Sigmoid colon (tissue), 7 donors: ENCODE results near the gene CPSF4L. TPM values are rescaled to one million over a fixed set of nuclear protein-coding genes. Genes with fewer than 3 reads are reported as not detected.
A peak's percentile ranks its signal among the peaks of the same experiment; 100 is the strongest.

ENCODE experiments used
- DNase-seq: peaks from one replicate; pipeline ENCODE4 v3.0.0-alpha.2; 2019
- H3K27ac ChIP-seq, 4 donors: fragments of 200-600 bp; sonication (generic); one replicate each; pipeline ENCODE4 v1.5.1; 2016 to 2019; ENCODE audit warnings: mild to moderate bottlenecking in 1 of 4
- H3K27me3 ChIP-seq, 3 donors: fragments of 200-600 bp; sonication (generic); one replicate each; pipeline ENCODE4 v1.5.1; 2019; ENCODE audit warnings: mild to moderate bottlenecking in 1 of 3
- H3K36me3 ChIP-seq, 4 donors: fragments of 200-600 bp; sonication (generic); one replicate each; pipeline ENCODE4 v1.5.1; 2016 to 2019
- H3K4me1 ChIP-seq, 4 donors: fragments of 200-600 bp; sonication (generic); one replicate each; pipeline ENCODE4 v1.5.1; 2017 to 2019
- H3K4me3 ChIP-seq, 4 donors: fragments of 200-600 bp; sonication (generic); one replicate each; pipeline ENCODE4 v1.5.1; 2017 to 2019; ENCODE audit warnings: mild to moderate bottlenecking in 2 of 4, moderate library complexity in 1 of 4
- H3K9me3 ChIP-seq, 4 donors: fragments of 200-600 bp in 3 of 4; sonication (generic) in 3 of 4; one replicate each; pipeline versions ENCODE4 v1.5.1 to v1.6.1; 2013 to 2019
- CTCF ChIP-seq, 4 experiments: fragments of 450-650 bp in 3 of 4; fragments of 200-600 bp in 1 of 4; IDR thresholded peaks; one replicate each; pipeline ENCODE4 v1.5.1; 2016 to 2019; ENCODE audit warnings: antibody characterized with exemption in 4 of 4, mild to moderate bottlenecking in 3 of 4, moderate library complexity in 2 of 4
- EP300 ChIP-seq, 4 donors: sonication (generic); formaldehyde crosslinking; IDR thresholded peaks; one replicate each; pipeline ENCODE4 v1.6.1; 2017; ENCODE audit warnings: antibody characterized with exemption in 4 of 4
- POLR2A ChIP-seq, 2 donors: fragments of 450-650 bp; IDR thresholded peaks; one replicate each; pipeline ENCODE4 v1.6.1; 2016; ENCODE audit warnings: antibody characterized with exemption in 2 of 2, mild to moderate bottlenecking in 2 of 2, moderate library complexity in 2 of 2
- POLR2AphosphoS5 ChIP-seq, 4 donors: sonication (generic); formaldehyde crosslinking; IDR thresholded peaks; one replicate each; pipeline ENCODE4 v1.6.1; 2017; ENCODE audit warnings: antibody characterized with exemption in 4 of 4
- WGBS, 2 donors: extraction: QIAGEN DNeasy Blood & Tissue Kit; methylation state at CpG; one replicate each; pipeline ENCODE4 v1.1.7; 2013; 5-methylcytosine and 5-hydroxymethylcytosine counted together
- intact Hi-C: fragments of 100-400 bp; cut with DNase I; formaldehyde crosslinking; loops from one replicate; pipeline ENCODE4 v1.15.1; 2023
- polyA plus RNA-seq, 3 donors: library from polyadenylated mRNA; stranded (reverse); fragments of 200-250 nt; gene quantifications; one replicate each; pipeline ENCODE4 v1.2.3, GENCODE V29; 2013
- total RNA-seq, 4 donors: library from RNA; depleted of rRNA; stranded (reverse); fragments of >200 nt; gene quantifications; one replicate each; pipeline ENCODE4 v1.1.0, GENCODE V29; 2016
- donor health status: healthy with polysubstance abuse.
- donor health status: Bipolar disorder and iron deficiency.
- donor health status: healthy.

The CPSF4L gene
- total and polyA plus RNA-seq, 7 donors = not detected

GRCh38 chr17:73290399-73291259 lies 28.9 kb upstream of the CPSF4L start:
- no peak overlapping the region for H3K4me3 ChIP-seq
- intact Hi-C loops = loop anchor here (2.0 kb wide), 1 partner anchor 14 kb away; no protein-coding TSS in a partner anchor
- whole genome bisulfite sequencing, 2 donors = 58 to 76% methylated on average over 16 of the region's 16 CpGs
- H3K27me3 ChIP-seq = no peaks in the 10 kb centered on the region
- no peak for TF ChIP-seq CTCF (IDR thresholded peaks at IDR 0.05)
- no peak for TF ChIP-seq POLR2A (IDR thresholded peaks at IDR 0.05)
- no peak for TF ChIP-seq EP300 (IDR thresholded peaks at IDR 0.05)
- TF ChIP-seq POLR2AphosphoS5 (IDR thresholded peaks at IDR 0.05) = no peak
- DNase-seq = no peak
- peaks cover 0 to 100% (median 99%) of the 10 kb centered on the region in 4 donors for H3K4me1 ChIP-seq
- H3K9me3 ChIP-seq = no peaks in the 10 kb centered on the region
- peaks cover 0 to 9% (median 6%) of the 10 kb centered on the region in 4 donors for H3K36me3 ChIP-seq
- H3K27ac ChIP-seq = peak overlapping the region; percentile 76 to 100 (median 86)

- intact Hi-C loops = loop anchor here (2.0 kb wide), 1 partner anchor 15 kb away; no protein-coding TSS in a partner anchor
- H3K4me1 ChIP-seq = peaks cover 0 to 100% (median 100%) of the 10 kb centered on the region in 4 donors
Measured at GRCh38 chr17:73289549-73290254, 28.0 kb upstream of the CPSF4L start.

GRCh38 chr17:73288534-73289302 lies 27.0 kb upstream of the CPSF4L start:
- 13 to 61% methylated on average over 19 of the region's 19 CpGs for WGBS, 2 donors
- DNase-seq = peak; percentile 86
- intact Hi-C loops = no loop called here

More at GRCh38 chr17:73289549-73290254, 28.0 kb upstream of the CPSF4L start:
- peak overlapping the region; percentile 76 to 100 (median 86) for H3K27ac ChIP-seq
- no peaks in the 10 kb centered on the region for H3K27me3 ChIP-seq
- no peaks in the 10 kb centered on the region for H3K9me3 ChIP-seq
- no peak for DNase-seq
- WGBS, 2 donors = 40 to 72% methylated on average over 7 of the region's 7 CpGs
- TF ChIP-seq EP300 (IDR thresholded peaks at IDR 0.05) = no peak
- H3K4me3 ChIP-seq = no peak overlapping the region
- H3K36me3 ChIP-seq = peaks cover 0 to 18% (median 14%) of the 10 kb centered on the region in 4 donors

GRCh38 chr17:73286863-73287296 lies 25.2 kb upstream of the CPSF4L start:
- intact Hi-C loops = no loop called here
- Histone ChIP-seq H3K36me3 (peaks cover 0 to 25% (median 14%) of the 10 kb centered on the region in 4 donors), H3K9me3 (no peaks in the 10 kb centered on the region), H3K27me3 (no peaks in the 10 kb centered on the region), H3K27ac (peak overlapping the region; percentile 40 to 100 (median 86)), H3K4me1 (peaks cover 0 to 100% (median 91%) of the 10 kb centered on the region in 4 donors), H3K4me3 (no peak overlapping the region)
- TF ChIP-seq CTCF (IDR thresholded peaks at IDR 0.05) = no peak
- no peak for TF ChIP-seq POLR2A (IDR thresholded peaks at IDR 0.05)
- TF ChIP-seq EP300 (IDR thresholded peaks at IDR 0.05) = no peak
- TF ChIP-seq POLR2AphosphoS5 (IDR thresholded peaks at IDR 0.05) = no peak
- DNase-seq = no peak
- 56 to 72% methylated on average over 8 of the region's 8 CpGs for WGBS, 2 donors

More at GRCh38 chr17:73288534-73289302, 27.0 kb upstream of the CPSF4L start:
- peaks cover 0 to 100% (median 100%) of the 10 kb centered on the region in 4 donors for H3K4me1 ChIP-seq
- no peaks in the 10 kb centered on the region for H3K27me3 ChIP-seq
- TF ChIP-seq CTCF (IDR thresholded peaks at IDR 0.05) (no peak), POLR2A (IDR thresholded peaks at IDR 0.05) (no peak), POLR2AphosphoS5 (IDR thresholded peaks at IDR 0.05) (peak in 3 of 4 donors; percentile 13 to 55 (median 37)), EP300 (IDR thresholded peaks at IDR 0.05) (peak in 1 of 4 donors; percentile 24)
- peak overlapping the region in 1 of 4 donors; percentile 4 for H3K4me3 ChIP-seq
- H3K27ac ChIP-seq = peak overlapping the region; percentile 76 to 100 (median 86)
- H3K36me3 ChIP-seq = peaks cover 0 to 19% (median 14%) of the 10 kb centered on the region in 4 donors
- no peaks in the 10 kb centered on the region for H3K9me3 ChIP-seq
